Measurements from ENCODE around the gene SLC16A12. TPM values are rescaled to one million over a fixed set of nuclear protein-coding genes. Genes with fewer than 3 reads are reported as not detected.

The SLC16A12 gene
- total and polyA plus RNA-seq, 4 donors = 0.03 to 10.7 (median 0.94) TPM

DNA sequence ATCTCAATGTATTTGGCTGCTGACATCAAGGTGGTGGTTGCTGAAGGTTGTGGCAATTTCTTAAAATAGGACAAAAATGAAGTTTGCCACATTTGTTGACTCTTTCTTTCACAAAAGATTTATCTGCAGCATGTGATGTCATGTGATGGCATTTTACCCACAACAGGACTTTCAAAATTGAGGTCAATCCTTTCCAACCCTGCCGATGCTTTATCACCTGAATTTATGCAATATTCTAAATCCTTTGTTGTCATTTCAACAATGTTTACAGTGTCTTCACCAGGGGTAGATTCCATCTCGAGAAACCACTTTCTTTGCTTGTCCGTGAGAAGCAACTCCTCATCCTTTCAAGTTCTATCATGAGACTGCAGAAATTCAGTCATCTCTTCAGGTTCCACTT lies 40.6 kb upstream of the SLC16A12 start (continued):
- TF ChIP-seq RAD21 (IDR thresholded peaks at IDR 0.05) (peak in 1 of 2 donors; percentile 6), EGR1 (IDR thresholded peaks at IDR 0.05; ENCODE audit: low read depth in 2 of 2) (no peak), HNF4G (IDR thresholded peaks at IDR 0.05) (no peak)

DNA sequence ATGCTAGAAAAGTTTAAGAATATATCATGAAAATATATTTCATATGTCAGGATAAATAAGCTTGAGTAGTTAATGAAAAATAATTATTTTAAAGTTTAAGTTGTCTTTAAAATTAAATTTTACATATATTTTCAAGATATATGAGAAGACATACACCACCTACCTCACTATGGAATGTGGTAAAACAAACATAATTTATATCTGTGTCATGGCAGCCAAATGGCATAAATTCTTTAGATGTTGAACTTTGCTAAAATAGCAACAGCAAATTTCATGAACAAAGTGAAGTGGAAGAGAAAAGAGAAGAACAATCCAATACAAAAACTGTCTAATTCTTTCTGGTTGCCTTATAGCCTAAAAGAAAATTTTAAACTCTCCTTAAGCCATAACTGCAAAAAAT lies 39.6 kb upstream of the SLC16A12 start:
- no peak overlapping the region for H3K9ac ChIP-seq (ENCODE audit: low read depth in 1 of 2, low read length in 2 of 2)
- no peak for DNase-seq (ENCODE audit: low spot score)
- no peak overlapping the region for H3K4me3 ChIP-seq (ENCODE audit: low read depth in 1 of 3, low read length in 3 of 3)
- H3K4me1 ChIP-seq (ENCODE audit: control insufficient read depth in 4 of 4, insufficient read depth in 4 of 4, low read length in 3 of 4) = peaks cover 0 to 8% (median 1%) of the 10 kb centered on the region in 4 donors
- no peak overlapping the region for H3K27ac ChIP-seq (ENCODE audit: low read depth in 1 of 2, low read length in 2 of 2)
- no peaks in the 10 kb centered on the region for H3K9me3 ChIP-seq (ENCODE audit: control insufficient read depth in 4 of 4, low read length in 3 of 4)
- no peak for TF ChIP-seq HNF4A (conservative IDR thresholded peaks at IDR 0.05)
- no peak for TF ChIP-seq EGR1 (IDR thresholded peaks at IDR 0.05; ENCODE audit: low read depth in 2 of 2)
- no peak for TF ChIP-seq FOXA2 (IDR thresholded peaks at IDR 0.05)
- TF ChIP-seq, protein P1, sequence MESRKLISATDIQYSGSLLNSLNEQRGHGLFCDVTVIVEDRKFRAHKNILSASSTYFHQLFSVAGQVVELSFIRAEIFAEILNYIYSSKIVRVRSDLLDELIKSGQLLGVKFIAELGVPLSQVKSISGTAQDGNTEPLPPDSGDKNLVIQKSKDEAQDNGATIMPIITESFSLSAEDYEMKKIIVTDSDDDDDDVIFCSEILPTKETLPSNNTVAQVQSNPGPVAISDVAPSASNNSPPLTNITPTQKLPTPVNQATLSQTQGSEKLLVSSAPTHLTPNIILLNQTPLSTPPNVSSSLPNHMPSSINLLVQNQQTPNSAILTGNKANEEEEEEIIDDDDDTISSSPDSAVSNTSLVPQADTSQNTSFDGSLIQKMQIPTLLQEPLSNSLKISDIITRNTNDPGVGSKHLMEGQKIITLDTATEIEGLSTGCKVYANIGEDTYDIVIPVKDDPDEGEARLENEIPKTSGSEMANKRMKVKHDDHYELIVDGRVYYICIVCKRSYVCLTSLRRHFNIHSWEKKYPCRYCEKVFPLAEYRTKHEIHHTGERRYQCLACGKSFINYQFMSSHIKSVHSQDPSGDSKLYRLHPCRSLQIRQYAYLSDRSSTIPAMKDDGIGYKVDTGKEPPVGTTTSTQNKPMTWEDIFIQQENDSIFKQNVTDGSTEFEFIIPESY (IDR thresholded peaks at IDR 0.05) = no peak
- TF ChIP-seq NR2F2 (IDR thresholded peaks at IDR 0.05) = no peak
- no peak for TF ChIP-seq TAF1 (conservative IDR thresholded peaks at IDR 0.05)
- TF ChIP-seq RAD21 (IDR thresholded peaks at IDR 0.05) = no peak
- TF ChIP-seq, protein P2, sequence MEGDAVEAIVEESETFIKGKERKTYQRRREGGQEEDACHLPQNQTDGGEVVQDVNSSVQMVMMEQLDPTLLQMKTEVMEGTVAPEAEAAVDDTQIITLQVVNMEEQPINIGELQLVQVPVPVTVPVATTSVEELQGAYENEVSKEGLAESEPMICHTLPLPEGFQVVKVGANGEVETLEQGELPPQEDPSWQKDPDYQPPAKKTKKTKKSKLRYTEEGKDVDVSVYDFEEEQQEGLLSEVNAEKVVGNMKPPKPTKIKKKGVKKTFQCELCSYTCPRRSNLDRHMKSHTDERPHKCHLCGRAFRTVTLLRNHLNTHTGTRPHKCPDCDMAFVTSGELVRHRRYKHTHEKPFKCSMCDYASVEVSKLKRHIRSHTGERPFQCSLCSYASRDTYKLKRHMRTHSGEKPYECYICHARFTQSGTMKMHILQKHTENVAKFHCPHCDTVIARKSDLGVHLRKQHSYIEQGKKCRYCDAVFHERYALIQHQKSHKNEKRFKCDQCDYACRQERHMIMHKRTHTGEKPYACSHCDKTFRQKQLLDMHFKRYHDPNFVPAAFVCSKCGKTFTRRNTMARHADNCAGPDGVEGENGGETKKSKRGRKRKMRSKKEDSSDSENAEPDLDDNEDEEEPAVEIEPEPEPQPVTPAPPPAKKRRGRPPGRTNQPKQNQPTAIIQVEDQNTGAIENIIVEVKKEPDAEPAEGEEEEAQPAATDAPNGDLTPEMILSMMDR (IDR thresholded peaks at IDR 0.05; ENCODE audit: low read depth, low read length, missing input control) = no peak
- no peak for TF ChIP-seq JUND (IDR thresholded peaks at IDR 0.05)
- no peak for TF ChIP-seq FOXA1 (IDR thresholded peaks at IDR 0.05)
- TF ChIP-seq, protein P3, sequence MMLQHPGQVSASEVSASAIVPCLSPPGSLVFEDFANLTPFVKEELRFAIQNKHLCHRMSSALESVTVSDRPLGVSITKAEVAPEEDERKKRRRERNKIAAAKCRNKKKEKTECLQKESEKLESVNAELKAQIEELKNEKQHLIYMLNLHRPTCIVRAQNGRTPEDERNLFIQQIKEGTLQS (IDR thresholded peaks at IDR 0.05) = no peak
- TF ChIP-seq, protein P4, sequence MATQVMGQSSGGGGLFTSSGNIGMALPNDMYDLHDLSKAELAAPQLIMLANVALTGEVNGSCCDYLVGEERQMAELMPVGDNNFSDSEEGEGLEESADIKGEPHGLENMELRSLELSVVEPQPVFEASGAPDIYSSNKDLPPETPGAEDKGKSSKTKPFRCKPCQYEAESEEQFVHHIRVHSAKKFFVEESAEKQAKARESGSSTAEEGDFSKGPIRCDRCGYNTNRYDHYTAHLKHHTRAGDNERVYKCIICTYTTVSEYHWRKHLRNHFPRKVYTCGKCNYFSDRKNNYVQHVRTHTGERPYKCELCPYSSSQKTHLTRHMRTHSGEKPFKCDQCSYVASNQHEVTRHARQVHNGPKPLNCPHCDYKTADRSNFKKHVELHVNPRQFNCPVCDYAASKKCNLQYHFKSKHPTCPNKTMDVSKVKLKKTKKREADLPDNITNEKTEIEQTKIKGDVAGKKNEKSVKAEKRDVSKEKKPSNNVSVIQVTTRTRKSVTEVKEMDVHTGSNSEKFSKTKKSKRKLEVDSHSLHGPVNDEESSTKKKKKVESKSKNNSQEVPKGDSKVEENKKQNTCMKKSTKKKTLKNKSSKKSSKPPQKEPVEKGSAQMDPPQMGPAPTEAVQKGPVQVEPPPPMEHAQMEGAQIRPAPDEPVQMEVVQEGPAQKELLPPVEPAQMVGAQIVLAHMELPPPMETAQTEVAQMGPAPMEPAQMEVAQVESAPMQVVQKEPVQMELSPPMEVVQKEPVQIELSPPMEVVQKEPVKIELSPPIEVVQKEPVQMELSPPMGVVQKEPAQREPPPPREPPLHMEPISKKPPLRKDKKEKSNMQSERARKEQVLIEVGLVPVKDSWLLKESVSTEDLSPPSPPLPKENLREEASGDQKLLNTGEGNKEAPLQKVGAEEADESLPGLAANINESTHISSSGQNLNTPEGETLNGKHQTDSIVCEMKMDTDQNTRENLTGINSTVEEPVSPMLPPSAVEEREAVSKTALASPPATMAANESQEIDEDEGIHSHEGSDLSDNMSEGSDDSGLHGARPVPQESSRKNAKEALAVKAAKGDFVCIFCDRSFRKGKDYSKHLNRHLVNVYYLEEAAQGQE (IDR thresholded peaks at IDR 0.05) = no peak
- no peak for TF ChIP-seq HNF4G (IDR thresholded peaks at IDR 0.05)
- no peak for TF ChIP-seq RXRA (IDR thresholded peaks at IDR 0.05)
- no peak for TF ChIP-seq SP1 (IDR thresholded peaks at IDR 0.05)
- TF ChIP-seq YY1 (IDR thresholded peaks at IDR 0.05) = no peak
- H3K27me3 ChIP-seq (ENCODE audit: control insufficient read depth in 4 of 4, insufficient read depth in 4 of 4, low read length in 3 of 4) = no peaks in the 10 kb centered on the region
- H3K36me3 ChIP-seq (ENCODE audit: control insufficient read depth in 4 of 4, insufficient read depth in 3 of 4, low read depth in 1 of 4, low read length in 3 of 4) = no peaks in the 10 kb centered on the region

All from liver (tissue), 9 donors.